ENCODE measurements around the gene NADK2.

NADK2 gene

DNA sequence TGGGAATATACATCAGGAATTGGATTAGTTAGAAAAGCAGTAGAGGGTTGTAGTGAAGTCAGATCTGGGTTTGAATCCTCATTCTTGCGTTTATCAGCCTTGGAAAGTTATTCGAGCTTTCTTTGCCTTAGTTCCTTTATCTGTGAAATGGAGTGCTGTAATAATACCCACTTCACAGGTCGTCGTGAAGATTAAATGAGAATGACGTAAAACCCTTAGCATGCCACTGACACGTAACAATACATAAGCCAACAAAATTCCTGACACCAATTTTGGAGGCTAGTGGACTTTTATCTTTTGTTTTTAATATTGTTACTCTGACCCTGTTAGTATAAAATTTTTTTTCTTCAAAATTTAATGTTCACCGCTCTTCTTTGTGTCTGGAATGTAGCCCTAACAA, 86.4 kb downstream of the NADK2 start:
- Histone ChIP-seq H3K4me1 (ENCODE audit: low read length) (peaks cover 9% of the 10 kb centered on the region), H3K27ac (ENCODE audit: low read length) (no peak overlapping the region), H3K4me2 (ENCODE audit: low read depth, low read length) (no peak overlapping the region)

DNA sequence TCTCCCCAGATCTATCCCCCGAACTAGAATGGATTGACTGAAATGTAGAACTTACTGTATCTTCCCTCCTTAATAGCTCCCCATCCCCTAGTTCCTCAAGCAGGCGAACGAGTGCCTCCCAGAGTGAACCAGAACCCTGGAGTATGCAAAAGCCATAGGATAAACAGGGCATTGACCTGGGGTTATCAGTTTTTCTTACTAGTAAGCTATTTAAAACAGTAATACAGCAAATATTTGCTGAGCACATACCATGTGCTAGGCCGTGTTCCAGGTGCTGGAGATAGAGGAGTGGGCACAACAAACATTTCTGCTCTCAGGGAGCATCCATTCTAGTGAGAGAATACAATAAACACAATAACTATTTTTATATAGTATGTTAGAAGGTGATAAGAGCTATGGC, 88.0 kb downstream of the NADK2 start:
- TF ChIP-seq EZH2 (optimal IDR thresholded peaks at IDR 0.05; ENCODE audit: low read depth, low read length), result no peak
- TF ChIP-seq, protein P1, sequence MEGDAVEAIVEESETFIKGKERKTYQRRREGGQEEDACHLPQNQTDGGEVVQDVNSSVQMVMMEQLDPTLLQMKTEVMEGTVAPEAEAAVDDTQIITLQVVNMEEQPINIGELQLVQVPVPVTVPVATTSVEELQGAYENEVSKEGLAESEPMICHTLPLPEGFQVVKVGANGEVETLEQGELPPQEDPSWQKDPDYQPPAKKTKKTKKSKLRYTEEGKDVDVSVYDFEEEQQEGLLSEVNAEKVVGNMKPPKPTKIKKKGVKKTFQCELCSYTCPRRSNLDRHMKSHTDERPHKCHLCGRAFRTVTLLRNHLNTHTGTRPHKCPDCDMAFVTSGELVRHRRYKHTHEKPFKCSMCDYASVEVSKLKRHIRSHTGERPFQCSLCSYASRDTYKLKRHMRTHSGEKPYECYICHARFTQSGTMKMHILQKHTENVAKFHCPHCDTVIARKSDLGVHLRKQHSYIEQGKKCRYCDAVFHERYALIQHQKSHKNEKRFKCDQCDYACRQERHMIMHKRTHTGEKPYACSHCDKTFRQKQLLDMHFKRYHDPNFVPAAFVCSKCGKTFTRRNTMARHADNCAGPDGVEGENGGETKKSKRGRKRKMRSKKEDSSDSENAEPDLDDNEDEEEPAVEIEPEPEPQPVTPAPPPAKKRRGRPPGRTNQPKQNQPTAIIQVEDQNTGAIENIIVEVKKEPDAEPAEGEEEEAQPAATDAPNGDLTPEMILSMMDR (IDR thresholded peaks at IDR 0.05; ENCODE audit: low read length), result no peak
- no peak for TF ChIP-seq EZH2phosphoT487 (IDR thresholded peaks at IDR 0.05; ENCODE audit: low read length)
- H3K4me1 ChIP-seq (ENCODE audit: low read length), result peaks cover 11% of the 10 kb centered on the region
- H3F3A ChIP-seq (ENCODE audit: insufficient read depth, low read length), result peaks cover 5% of the 10 kb centered on the region; the same call in 1 of the 2 replicates
- H4K20me1 ChIP-seq (ENCODE audit: insufficient read depth, low read length), result no peaks in the 10 kb centered on the region
- H3K4me2 ChIP-seq (ENCODE audit: low read depth, low read length), result peak overlapping the region; percentile 88; the same call in 1 of the 2 replicates
- no peak overlapping the region for H2AFZ ChIP-seq (ENCODE audit: low read length)
- H3K4me3 ChIP-seq (ENCODE audit: low read length), result no peak overlapping the region
- peaks cover 95% of the 10 kb centered on the region for H3K79me2 ChIP-seq (ENCODE audit: low read length)
- no peak overlapping the region for H3K27ac ChIP-seq (ENCODE audit: low read length)
- DNase-seq, result no peak
- H3K27me3 ChIP-seq (replicated peaks; ENCODE audit: insufficient read depth, low read length), result no peaks in the 10 kb centered on the region
- H3K36me3 ChIP-seq (replicated peaks; ENCODE audit: insufficient read depth, low read length), result no peaks in the 10 kb centered on the region; the same call in 1 of the 2 replicates
- no peaks in the 10 kb centered on the region for H3K9me3 ChIP-seq (replicated peaks; ENCODE audit: insufficient read depth, low read length)
- H3K9ac ChIP-seq (ENCODE audit: low read length), result no peak overlapping the region
- no peaks in the 10 kb centered on the region for H3K9me2 ChIP-seq (replicated peaks; ENCODE audit: insufficient read depth, low read length)

More for the DNA sequence above, 86.4 kb downstream of the NADK2 start:
- Histone ChIP-seq H3K79me2 (ENCODE audit: low read length) (peaks cover 96% of the 10 kb centered on the region), H3F3A (ENCODE audit: insufficient read depth, low read length) (peaks cover 5% of the 10 kb centered on the region; the same call in 1 of the 2 replicates), H3K4me3 (ENCODE audit: low read length) (no peak overlapping the region), H3K9ac (ENCODE audit: low read length) (no peak overlapping the region), H3K36me3 (replicated peaks; ENCODE audit: insufficient read depth, low read length) (no peaks in the 10 kb centered on the region; the same call in 1 of the 2 replicates), H4K20me1 (ENCODE audit: insufficient read depth, low read length) (no peaks in the 10 kb centered on the region), H3K9me3 (replicated peaks; ENCODE audit: insufficient read depth, low read length) (no peaks in the 10 kb centered on the region), H2AFZ (ENCODE audit: low read length) (no peak overlapping the region), H3K9me2 (replicated peaks; ENCODE audit: insufficient read depth, low read length) (no peaks in the 10 kb centered on the region), H3K27me3 (replicated peaks; ENCODE audit: insufficient read depth, low read length) (no peaks in the 10 kb centered on the region)
- no peak for DNase-seq
- TF ChIP-seq EZH2phosphoT487 (IDR thresholded peaks at IDR 0.05; ENCODE audit: low read length) (no peak), EZH2 (optimal IDR thresholded peaks at IDR 0.05; ENCODE audit: low read depth, low read length) (no peak)
- TF ChIP-seq, protein P1 (IDR thresholded peaks at IDR 0.05; ENCODE audit: low read length), result no peak

DNA sequence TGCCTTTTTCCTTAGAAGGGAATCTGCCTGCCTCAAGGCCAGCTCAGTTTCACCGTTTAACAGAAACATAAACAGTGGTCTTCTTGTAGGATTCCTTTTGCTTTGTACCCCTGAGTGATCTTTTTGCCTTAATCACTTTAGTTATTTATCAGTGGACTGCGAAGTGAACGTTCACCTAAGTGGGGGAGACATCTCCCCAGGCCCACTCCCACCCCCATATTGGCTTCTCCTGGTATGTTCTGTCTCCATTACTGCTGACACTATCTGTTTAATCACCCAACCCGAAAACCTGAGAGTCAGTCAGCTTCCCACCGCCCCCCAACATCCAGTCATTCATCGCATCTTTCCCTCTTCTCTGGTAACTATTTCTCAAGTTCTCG, 88.4 kb downstream of the NADK2 start:
- no peaks in the 10 kb centered on the region for H3K9me3 ChIP-seq (replicated peaks; ENCODE audit: insufficient read depth, low read length)
- H3K4me3 ChIP-seq (ENCODE audit: low read length), result peak overlapping the region; percentile 92; the same call in 1 of the 2 replicates
- H2AFZ ChIP-seq (ENCODE audit: low read length), result no peak overlapping the region
- no peaks in the 10 kb centered on the region for H3K9me2 ChIP-seq (replicated peaks; ENCODE audit: insufficient read depth, low read length)
- H3K9ac ChIP-seq (ENCODE audit: low read length), result no peak overlapping the region
- TF ChIP-seq, protein P1 (IDR thresholded peaks at IDR 0.05; ENCODE audit: low read length), result no peak
- TF ChIP-seq EZH2phosphoT487 (IDR thresholded peaks at IDR 0.05; ENCODE audit: low read length) (no peak), EZH2 (optimal IDR thresholded peaks at IDR 0.05; ENCODE audit: low read depth, low read length) (no peak)
- no peaks in the 10 kb centered on the region for H4K20me1 ChIP-seq (ENCODE audit: insufficient read depth, low read length)
- DNase-seq, result no peak
- H3K79me2 ChIP-seq (ENCODE audit: low read length), result peaks cover 95% of the 10 kb centered on the region
- peak overlapping the region; percentile 88; the same call in 1 of the 2 replicates for H3K4me2 ChIP-seq (ENCODE audit: low read depth, low read length)
- peaks cover 5% of the 10 kb centered on the region; the same call in 1 of the 2 replicates for H3F3A ChIP-seq (ENCODE audit: insufficient read depth, low read length)
- H3K27me3 ChIP-seq (replicated peaks; ENCODE audit: insufficient read depth, low read length), result no peaks in the 10 kb centered on the region
- no peak overlapping the region for H3K27ac ChIP-seq (ENCODE audit: low read length)
- no peaks in the 10 kb centered on the region for H3K36me3 ChIP-seq (replicated peaks; ENCODE audit: insufficient read depth, low read length)
- H3K4me1 ChIP-seq (ENCODE audit: low read length), result peaks cover 11% of the 10 kb centered on the region

Data from MM.1S (cell line).